Endothelial cell of umbilical vein (primary cell): Measurements from ENCODE around the gene LRRFIP2.

ENCODE experiments used
- EZH2 ChIP-seq: IDR thresholded peaks from 2 replicates; pipeline ENCODE4 v1.6.1; 2012; ENCODE audit warnings: borderline replicate concordance, low read depth, mild to moderate bottlenecking, moderate library complexity, low read length, inconsistent platforms; ENCODE audit not compliant: severe bottlenecking
- FOS ChIP-seq: IDR thresholded peaks from 2 replicates; pipeline ENCODE4 v1.6.1; 2011; ENCODE audit warnings: mild to moderate bottlenecking, low read length, moderate library complexity, borderline replicate concordance; ENCODE audit not compliant: insufficient read depth
- GATA2 ChIP-seq: IDR thresholded peaks from 2 replicates; pipeline ENCODE4 v1.7.0; 2011; ENCODE audit warnings: low read depth, mild to moderate bottlenecking, moderate library complexity, mixed read lengths, low read length; ENCODE audit not compliant: insufficient read length, insufficient read depth
- JUN ChIP-seq: IDR thresholded peaks from 2 replicates; pipeline ENCODE4 v1.6.1; 2011; ENCODE audit warnings: borderline replicate concordance, low read depth; ENCODE audit not compliant: insufficient read length, insufficient read depth
- POLR2A ChIP-seq: IDR thresholded peaks from 2 replicates; pipeline ENCODE4 v1.6.1; 2012; ENCODE audit warnings: low read depth, mild to moderate bottlenecking, control low read depth, low read length
- POLR2AphosphoS5 ChIP-seq: IDR thresholded peaks from 2 replicates; pipeline ENCODE4 v1.6.1; 2012; ENCODE audit warnings: low read depth, mild to moderate bottlenecking, control low read depth, low read length, moderate library complexity; ENCODE audit not compliant: insufficient read depth
- TF ChIP-seq, protein P1 (sequence below), 2 donors: IDR thresholded peaks; 1 replicate in 1 of 2; 2 replicates in 1 of 2; pipeline ENCODE4 v1.5.1; 2011; ENCODE audit warnings: low read length in 2 of 2, mild to moderate bottlenecking in 2 of 2, moderate library complexity in 2 of 2, control low read depth in 1 of 2, inconsistent platforms in 1 of 2, low read depth in 1 of 2; ENCODE audit not compliant: insufficient read depth in 1 of 2; ENCODE audit errors: extremely low read depth in 1 of 2
- TF ChIP-seq, protein P2 (sequence below): IDR thresholded peaks from 2 replicates; pipeline ENCODE4 v1.6.1; 2011; ENCODE audit not compliant: insufficient read depth, insufficient read length

GRCh38 chr3:37210230-37210629, 35.8 kb upstream of the LRRFIP2 start:
- TF ChIP-seq EZH2 (no peak), POLR2A (no peak), FOS (no peak), POLR2AphosphoS5 (no peak), JUN (no peak), GATA2 (no peak)
- TF ChIP-seq, protein P1, sequence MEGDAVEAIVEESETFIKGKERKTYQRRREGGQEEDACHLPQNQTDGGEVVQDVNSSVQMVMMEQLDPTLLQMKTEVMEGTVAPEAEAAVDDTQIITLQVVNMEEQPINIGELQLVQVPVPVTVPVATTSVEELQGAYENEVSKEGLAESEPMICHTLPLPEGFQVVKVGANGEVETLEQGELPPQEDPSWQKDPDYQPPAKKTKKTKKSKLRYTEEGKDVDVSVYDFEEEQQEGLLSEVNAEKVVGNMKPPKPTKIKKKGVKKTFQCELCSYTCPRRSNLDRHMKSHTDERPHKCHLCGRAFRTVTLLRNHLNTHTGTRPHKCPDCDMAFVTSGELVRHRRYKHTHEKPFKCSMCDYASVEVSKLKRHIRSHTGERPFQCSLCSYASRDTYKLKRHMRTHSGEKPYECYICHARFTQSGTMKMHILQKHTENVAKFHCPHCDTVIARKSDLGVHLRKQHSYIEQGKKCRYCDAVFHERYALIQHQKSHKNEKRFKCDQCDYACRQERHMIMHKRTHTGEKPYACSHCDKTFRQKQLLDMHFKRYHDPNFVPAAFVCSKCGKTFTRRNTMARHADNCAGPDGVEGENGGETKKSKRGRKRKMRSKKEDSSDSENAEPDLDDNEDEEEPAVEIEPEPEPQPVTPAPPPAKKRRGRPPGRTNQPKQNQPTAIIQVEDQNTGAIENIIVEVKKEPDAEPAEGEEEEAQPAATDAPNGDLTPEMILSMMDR (IDR thresholded peaks at IDR 0.05; ENCODE audit: extremely low read depth in 1 of 2, insufficient read depth in 1 of 2, low read depth in 1 of 2, low read length in 2 of 2): no peak
- TF ChIP-seq, protein P2, sequence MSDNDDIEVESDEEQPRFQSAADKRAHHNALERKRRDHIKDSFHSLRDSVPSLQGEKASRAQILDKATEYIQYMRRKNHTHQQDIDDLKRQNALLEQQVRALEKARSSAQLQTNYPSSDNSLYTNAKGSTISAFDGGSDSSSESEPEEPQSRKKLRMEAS: no peak
